HAP-1 (cell line): ENCODE measurements around the gene MAN1B1.

Experiments
- DNase-seq, 2 experiments: peaks; one replicate each; pipeline ENCODE4 v3.0.0-alpha.2; 2016 to 2020; ENCODE audit warnings: low spot score in 2 of 2
- H3K27me3 ChIP-seq: fragments of 250-450 bp; sonication (Bioruptor Pico); 2 replicates; pipeline ENCODE4 v1.5.1; 2020; ENCODE audit warnings: low read depth, mild to moderate bottlenecking, moderate library complexity
- H3K36me3 ChIP-seq: fragments of 250-450 bp; sonication (Bioruptor Pico); replicated peaks from 2 replicates; pipeline ENCODE4 v1.5.1; 2020; ENCODE audit warnings: mild to moderate bottlenecking
- H3K4me1 ChIP-seq: fragments of 250-450 bp; sonication (Bioruptor Pico); 2 replicates; pipeline ENCODE4 v1.5.1; 2020; ENCODE audit warnings: mild to moderate bottlenecking
- H3K4me3 ChIP-seq: fragments of 250-450 bp; sonication (Bioruptor Pico); 2 replicates; pipeline ENCODE4 v1.5.1; 2020; ENCODE audit warnings: mild to moderate bottlenecking, moderate library complexity
- H3K9me3 ChIP-seq: fragments of 250-450 bp; sonication (Bioruptor Pico); 2 replicates; pipeline ENCODE4 v1.5.1; 2020; ENCODE audit warnings: mild to moderate bottlenecking, moderate library complexity
- in situ Hi-C: fragments of 300-500 bp; cut with MboI; formaldehyde crosslinking; loops from 3 replicates; pipeline ENCODE4 v1.14.3; 2020; ENCODE audit warnings: low sequenced_read_pairs, inconsistent platforms, mixed read lengths

MAN1B1 gene

DNA sequence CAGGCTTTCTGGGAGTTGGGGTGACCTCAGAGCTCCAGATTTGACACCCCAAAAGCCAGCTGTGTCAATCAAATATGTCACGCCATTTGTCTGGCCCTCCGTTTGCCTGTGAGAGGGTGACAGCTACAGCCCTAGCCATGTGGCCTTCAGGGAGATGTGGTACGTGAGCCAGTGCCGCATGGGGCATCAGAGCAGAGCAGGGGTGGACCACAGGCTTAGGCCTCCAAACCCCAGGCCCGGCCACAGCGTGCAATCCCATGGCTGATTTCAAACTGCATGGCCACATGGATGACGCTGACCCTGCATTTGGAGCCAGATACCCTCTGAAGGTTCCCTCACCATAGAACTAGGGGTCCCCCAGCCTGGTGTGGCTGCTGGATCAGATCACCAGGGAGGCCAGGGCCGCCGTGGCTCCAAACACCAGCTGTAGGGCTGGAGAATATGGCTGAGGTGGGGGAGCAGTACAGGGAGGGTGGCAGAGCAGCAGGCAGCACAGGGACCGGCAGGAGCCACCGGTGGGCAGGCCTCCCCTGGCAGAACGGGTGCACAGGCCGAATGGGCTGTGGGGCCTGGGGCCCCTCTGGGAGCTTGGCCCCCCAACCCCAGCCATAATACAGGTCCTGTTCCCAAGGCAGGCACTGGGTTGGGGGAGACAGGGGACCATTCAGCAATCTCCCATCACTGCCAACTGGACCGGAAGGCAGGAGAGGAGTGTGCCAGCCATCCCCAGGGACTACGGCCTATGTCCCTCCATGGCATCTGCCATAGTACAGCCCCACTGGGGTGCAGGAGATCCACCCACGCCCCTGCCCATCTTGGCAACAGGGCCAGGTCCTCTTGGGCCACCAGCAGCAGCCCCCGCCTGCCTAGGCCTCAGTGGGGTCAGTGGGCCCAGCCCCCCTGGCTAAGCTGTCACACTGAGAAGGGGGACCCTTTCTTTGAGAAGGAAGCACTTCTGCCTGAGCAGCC lies 18.0 kb upstream of the MAN1B1 start:
- peak in 1 of 2 experiments; percentile 46 for DNase-seq
- Histone ChIP-seq H3K4me3 (peak overlapping the region; percentile 79), H3K4me1 (peaks cover 15% of the 10 kb centered on the region), H3K36me3 (peaks cover 47% of the 10 kb centered on the region), H3K9me3 (no peaks in the 10 kb centered on the region), H3K27me3 (no peaks in the 10 kb centered on the region)
- in situ Hi-C loops: no loop called here

- in situ Hi-C loops: no loop called here
Observed at GRCh38 chr9:137069508-137070091, 17.2 kb upstream of the MAN1B1 start.

GRCh38 chr9:137070201-137070905 lies 16.4 kb upstream of the MAN1B1 start, which contains the start of gene SAPCD2:
Gene SAPCD2, minus strand, starts transcription at chr9:137070557. Its CDS starts 97 bp downstream, at chr9:137070460.
- peaks cover 32% of the 10 kb centered on the region for H3K36me3 ChIP-seq
- H3K9me3 ChIP-seq: no peaks in the 10 kb centered on the region
- H3K4me1 ChIP-seq: peaks cover 22% of the 10 kb centered on the region
- in situ Hi-C loops: no loop called here
- peak; percentile 92 to 94 for DNase-seq
- H3K27me3 ChIP-seq: no peaks in the 10 kb centered on the region
- peak within 1 kb of the TSS; percentile 79 for H3K4me3 ChIP-seq

More at GRCh38 chr9:137069508-137070091, 17.2 kb upstream of the MAN1B1 start:
- DNase-seq: no peak
- Histone ChIP-seq H3K4me3 (peak overlapping the region; percentile 79), H3K9me3 (no peaks in the 10 kb centered on the region), H3K36me3 (peaks cover 39% of the 10 kb centered on the region), H3K4me1 (peaks cover 15% of the 10 kb centered on the region), H3K27me3 (no peaks in the 10 kb centered on the region)

- DNase-seq: peak; percentile 63 to 81
- Histone ChIP-seq H3K4me3 (peak overlapping the region; percentile 79), H3K9me3 (no peaks in the 10 kb centered on the region), H3K36me3 (peaks cover 27% of the 10 kb centered on the region), H3K4me1 (peaks cover 26% of the 10 kb centered on the region), H3K27me3 (no peaks in the 10 kb centered on the region)
- in situ Hi-C loops: no loop called here
Observed at GRCh38 chr9:137070906-137071275, 15.9 kb upstream of the MAN1B1 start.

- H3K9me3 ChIP-seq: no peaks in the 10 kb centered on the region
- no peak for DNase-seq
- H3K4me1 ChIP-seq: peaks cover 26% of the 10 kb centered on the region
- peaks cover 23% of the 10 kb centered on the region for H3K36me3 ChIP-seq
- no peaks in the 10 kb centered on the region for H3K27me3 ChIP-seq
- H3K4me3 ChIP-seq: peak overlapping the region; percentile 79
- in situ Hi-C loops: no loop called here
Observed at GRCh38 chr9:137071282-137071681, 15.5 kb upstream of the MAN1B1 start.

DNA sequence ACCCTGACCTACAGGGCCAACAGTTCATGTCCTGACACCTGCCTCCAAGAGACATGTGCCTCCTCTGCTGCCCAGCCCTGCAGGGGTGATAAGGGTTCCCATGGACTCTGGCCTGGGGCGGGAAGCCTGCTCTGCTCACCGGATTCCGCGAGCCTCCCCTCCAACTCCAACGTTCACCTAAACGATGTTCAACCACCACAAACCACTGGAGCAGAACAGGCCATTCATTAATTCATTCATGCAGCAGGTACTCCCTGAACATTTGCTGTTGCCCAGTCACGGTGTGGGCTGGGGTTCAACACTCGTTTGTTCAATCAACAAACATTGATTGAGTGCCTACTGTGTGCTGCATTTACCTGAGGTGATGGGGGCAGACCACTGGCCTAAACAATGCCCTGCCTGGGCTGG lies 12.8 kb upstream of the MAN1B1 start:
- Histone ChIP-seq H3K27me3 (no peaks in the 10 kb centered on the region), H3K4me1 (peaks cover 26% of the 10 kb centered on the region), H3K4me3 (no peak overlapping the region), H3K36me3 (peaks cover 13% of the 10 kb centered on the region), H3K9me3 (no peaks in the 10 kb centered on the region)
- DNase-seq: no peak
- in situ Hi-C loops: no loop called here

GRCh38 chr9:137074657-137075274 lies 12.0 kb upstream of the MAN1B1 start:
- H3K27me3 ChIP-seq: no peaks in the 10 kb centered on the region
- in situ Hi-C loops: no loop called here
- peaks cover 26% of the 10 kb centered on the region for H3K4me1 ChIP-seq
- no peak overlapping the region for H3K4me3 ChIP-seq
- H3K36me3 ChIP-seq: peaks cover 14% of the 10 kb centered on the region
- H3K9me3 ChIP-seq: no peaks in the 10 kb centered on the region
- DNase-seq: no peak

DNA sequence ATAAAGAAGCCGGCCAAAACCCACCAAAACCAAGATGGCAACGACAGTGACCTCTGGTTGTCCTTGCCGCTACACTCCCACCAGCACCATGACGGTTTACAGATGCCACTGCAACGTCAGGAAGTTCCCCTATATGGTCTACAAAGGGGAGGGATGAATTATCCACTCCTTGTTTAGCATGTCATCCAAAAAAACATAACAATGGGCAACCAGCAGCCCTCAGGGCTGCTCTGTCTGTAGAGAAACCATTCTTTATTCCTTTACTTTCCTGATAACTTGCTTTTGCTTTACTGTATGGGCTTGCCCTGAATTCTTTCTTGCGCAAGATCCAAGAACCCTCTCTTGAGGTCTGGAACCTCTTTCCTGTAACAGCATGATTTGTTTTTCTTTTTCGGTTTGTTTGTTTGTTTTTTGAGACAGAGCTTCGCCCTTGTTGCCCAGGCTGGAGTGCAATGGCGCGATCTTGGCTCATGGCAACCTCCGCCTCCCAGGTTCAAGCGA lies 11.5 kb upstream of the MAN1B1 start:
- Histone ChIP-seq H3K4me1 (peaks cover 26% of the 10 kb centered on the region), H3K9me3 (no peaks in the 10 kb centered on the region), H3K36me3 (peaks cover 18% of the 10 kb centered on the region), H3K4me3 (no peak overlapping the region), H3K27me3 (no peaks in the 10 kb centered on the region)
- in situ Hi-C loops: no loop called here
- peak; percentile 80 to 84 for DNase-seq

GRCh38 chr9:137076636-137077009 lies 10.2 kb upstream of the MAN1B1 start:
- DNase-seq: no peak
- Histone ChIP-seq H3K4me1 (peaks cover 18% of the 10 kb centered on the region), H3K4me3 (peak overlapping the region; percentile 59), H3K36me3 (peaks cover 26% of the 10 kb centered on the region), H3K27me3 (no peaks in the 10 kb centered on the region), H3K9me3 (no peaks in the 10 kb centered on the region)
- in situ Hi-C loops: no loop called here

DNA sequence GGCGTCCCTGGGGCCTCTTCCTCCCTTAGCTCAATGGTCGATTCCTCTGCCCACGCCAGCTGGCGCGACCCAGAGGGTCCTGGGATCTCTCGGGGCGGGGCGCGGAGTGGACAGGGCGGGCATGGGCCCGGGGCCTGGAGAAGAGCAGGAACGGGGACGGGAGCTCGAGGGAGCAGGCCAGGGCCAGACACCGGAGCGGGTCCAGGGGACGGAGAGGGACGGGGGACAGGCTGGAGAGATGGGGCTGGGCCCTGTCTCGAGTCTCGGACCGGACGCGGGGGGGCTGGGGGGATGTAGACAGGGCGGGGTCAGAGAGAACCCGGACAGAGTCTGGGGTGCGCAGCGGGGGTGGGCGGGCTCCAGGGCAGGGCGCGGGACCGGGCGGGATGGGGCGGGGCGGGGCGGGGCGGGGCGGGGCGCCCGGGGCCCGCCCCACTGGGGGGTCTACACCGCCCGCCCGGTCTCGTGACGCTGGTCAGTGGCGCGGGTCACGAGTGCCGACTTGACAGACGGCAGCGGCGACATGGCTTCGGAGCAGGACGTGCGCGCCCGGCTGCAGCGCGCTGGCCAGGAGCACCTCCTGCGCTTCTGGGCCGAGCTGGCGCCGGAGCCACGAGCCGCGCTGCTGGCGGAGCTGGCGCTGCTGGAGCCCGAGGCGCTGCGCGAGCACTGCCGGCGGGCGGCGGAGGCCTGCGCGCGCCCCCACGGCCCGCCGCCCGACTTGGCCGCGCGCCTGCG lies 9.6 kb upstream of the MAN1B1 start, which contains the start of gene UAP1L1:
Gene UAP1L1 (plus strand): TSS at position 508 of the 738 bp plus-strand sequence. CDS start 16 bp downstream, at position 524.
- DNase-seq: peak in 1 of 2 experiments; percentile 78
- H3K9me3 ChIP-seq: no peaks in the 10 kb centered on the region
- H3K36me3 ChIP-seq: peaks cover 32% of the 10 kb centered on the region
- H3K27me3 ChIP-seq: no peaks in the 10 kb centered on the region
- in situ Hi-C loops: no loop called here
- H3K4me3 ChIP-seq: peak within 1 kb of the TSS; percentile 59
- H3K4me1 ChIP-seq: peaks cover 18% of the 10 kb centered on the region

GRCh38 chr9:137077758-137078693 lies 8.8 kb upstream of the MAN1B1 start:
- peaks cover 40% of the 10 kb centered on the region for H3K36me3 ChIP-seq
- H3K4me3 ChIP-seq: peak overlapping the region; percentile 59
- no peaks in the 10 kb centered on the region for H3K9me3 ChIP-seq
- H3K4me1 ChIP-seq: peaks cover 18% of the 10 kb centered on the region
- in situ Hi-C loops: no loop called here
- no peaks in the 10 kb centered on the region for H3K27me3 ChIP-seq
- peak in 1 of 2 experiments; percentile 48 for DNase-seq
